ENCODE measurements around the gene IQCE. TPM values are rescaled to one million over a fixed set of nuclear protein-coding genes. Genes with fewer than 3 reads are reported as not detected.

IQCE gene
- polyA plus RNA-seq, 3 donors: 1.8 to 8.4 (median 3.0) TPM

GRCh38 chr7:2514473-2515423, 44.0 kb upstream of the IQCE start:
- no peaks in the 10 kb centered on the region for H3K79me2 ChIP-seq (ENCODE audit: insufficient read depth, low read length)
- no peak overlapping the region for H3K4me2 ChIP-seq (replicated peaks; ENCODE audit: extremely low read depth, low read length, poor library complexity, severe bottlenecking)
- H3K9me3 ChIP-seq (replicated peaks in 1 of 2; ENCODE audit: control insufficient read depth in 1 of 2, insufficient read depth in 1 of 2, low read length in 2 of 2): no peaks in the 10 kb centered on the region
- WGBS (ENCODE audit: insufficient coverage): 92% methylated on average over 8 of the region's 9 CpGs
- intact Hi-C loops (cut with micrococcal nuclease): loop anchor here in 1 of 2 donors (10.0 kb wide), 1 partner anchor 110 kb away; the partner anchor contains the start of gene CHST12
- no peak overlapping the region for H3K4me3 ChIP-seq (replicated peaks in 1 of 3; ENCODE audit: low read depth in 2 of 3, low read length in 3 of 3)
- H3K27me3 ChIP-seq (ENCODE audit: control insufficient read depth in 2 of 2, insufficient read depth in 2 of 2, low read length in 2 of 2): no peaks in the 10 kb centered on the region
- no peaks in the 10 kb centered on the region for H3K36me3 Mint-ChIP-seq
- no peak overlapping the region for H3K9ac ChIP-seq (ENCODE audit: insufficient read depth, low read length, poor library complexity, severe bottlenecking)
- H3K27me3 Mint-ChIP-seq (ENCODE audit: low read depth in 3 of 3): peaks cover 0 to 7% (median 1%) of the 10 kb centered on the region in 3 donors
- H3K4me3 Mint-ChIP-seq: no peak overlapping the region
- no peak overlapping the region for H3K27ac ChIP-seq (ENCODE audit: low read depth in 1 of 2, low read length in 2 of 2)
- DNase-seq: no peak
- no peak overlapping the region for H2AFZ ChIP-seq (ENCODE audit: insufficient read depth, low read depth, low read length, poor library complexity, severe bottlenecking)
- H3K4me1 ChIP-seq (ENCODE audit: control insufficient read depth in 1 of 2, insufficient read depth in 2 of 2, low read length in 2 of 2): peaks cover 50 to 61% of the 10 kb centered on the region in 2 donors
- no peaks in the 10 kb centered on the region for H4K20me1 ChIP-seq (ENCODE audit: insufficient read depth, low read length)
- H3K27ac Mint-ChIP-seq: no peak overlapping the region
- H3K9me3 Mint-ChIP-seq: no peaks in the 10 kb centered on the region
- no peaks in the 10 kb centered on the region for H3K36me3 ChIP-seq (replicated peaks in 1 of 2; ENCODE audit: control insufficient read depth in 1 of 2, insufficient read depth in 2 of 2, low read length in 2 of 2)
- H3K4me1 Mint-ChIP-seq: peaks cover 50% of the 10 kb centered on the region
- TF ChIP-seq CTCF (IDR thresholded peaks at IDR 0.05): no peak

GRCh38 chr7:2515424-2516193, 43.2 kb upstream of the IQCE start:
- peaks cover 8% of the 10 kb centered on the region for H3K79me2 ChIP-seq (ENCODE audit: insufficient read depth, low read length)
- peaks cover 0 to 4% (median 3%) of the 10 kb centered on the region in 3 donors for H3K27me3 Mint-ChIP-seq (ENCODE audit: low read depth in 3 of 3)
- 93% methylated on average over 13 of the region's 15 CpGs for WGBS (ENCODE audit: insufficient coverage)
- H3K4me3 ChIP-seq (replicated peaks in 1 of 3; ENCODE audit: low read depth in 2 of 3, low read length in 3 of 3): no peak overlapping the region
- DNase-seq: no peak
- no peaks in the 10 kb centered on the region for H3K36me3 ChIP-seq (replicated peaks in 1 of 2; ENCODE audit: control insufficient read depth in 1 of 2, insufficient read depth in 2 of 2, low read length in 2 of 2)
- H3K4me1 Mint-ChIP-seq: peaks cover 41% of the 10 kb centered on the region
- intact Hi-C loops (cut with micrococcal nuclease): loop anchor here in 1 of 2 donors (10.0 kb wide), 1 partner anchor 111 kb away; the partner anchor contains the start of gene CHST12
- no peak overlapping the region for H3K27ac ChIP-seq (ENCODE audit: low read depth in 1 of 2, low read length in 2 of 2)
- no peak overlapping the region for H3K9ac ChIP-seq (ENCODE audit: insufficient read depth, low read length, poor library complexity, severe bottlenecking)
- H3K9me3 ChIP-seq (replicated peaks in 1 of 2; ENCODE audit: control insufficient read depth in 1 of 2, insufficient read depth in 1 of 2, low read length in 2 of 2): no peaks in the 10 kb centered on the region
- no peaks in the 10 kb centered on the region for H3K27me3 ChIP-seq (ENCODE audit: control insufficient read depth in 2 of 2, insufficient read depth in 2 of 2, low read length in 2 of 2)
- H4K20me1 ChIP-seq (ENCODE audit: insufficient read depth, low read length): peaks cover 6% of the 10 kb centered on the region
- no peak overlapping the region for H3K27ac Mint-ChIP-seq
- peaks cover 0 to 2% (median 0%) of the 10 kb centered on the region in 7 donors for H3K9me3 Mint-ChIP-seq
- H2AFZ ChIP-seq (ENCODE audit: insufficient read depth, low read depth, low read length, poor library complexity, severe bottlenecking): no peak overlapping the region
- H3K36me3 Mint-ChIP-seq: peaks cover under 1 to 5% of the 10 kb centered on the region in 2 donors
- no peak overlapping the region for H3K4me3 Mint-ChIP-seq
- no peak overlapping the region for H3K4me2 ChIP-seq (replicated peaks; ENCODE audit: extremely low read depth, low read length, poor library complexity, severe bottlenecking)
- H3K4me1 ChIP-seq (ENCODE audit: control insufficient read depth in 1 of 2, insufficient read depth in 2 of 2, low read length in 2 of 2): peaks cover 42 to 52% of the 10 kb centered on the region in 2 donors
- TF ChIP-seq CTCF (IDR thresholded peaks at IDR 0.05): no peak

Data from CD14-positive monocyte (primary cell).